GM19099 (cell line): ENCODE results near the gene MRPL36.

Source experiments
- POLR2A ChIP-seq: IDR thresholded peaks from 3 replicates; pipeline ENCODE4 v1.6.1; 2011; ENCODE audit warnings: low read depth; ENCODE audit not compliant: insufficient read length; ENCODE audit errors: extremely low read depth

Gene MRPL36

DNA sequence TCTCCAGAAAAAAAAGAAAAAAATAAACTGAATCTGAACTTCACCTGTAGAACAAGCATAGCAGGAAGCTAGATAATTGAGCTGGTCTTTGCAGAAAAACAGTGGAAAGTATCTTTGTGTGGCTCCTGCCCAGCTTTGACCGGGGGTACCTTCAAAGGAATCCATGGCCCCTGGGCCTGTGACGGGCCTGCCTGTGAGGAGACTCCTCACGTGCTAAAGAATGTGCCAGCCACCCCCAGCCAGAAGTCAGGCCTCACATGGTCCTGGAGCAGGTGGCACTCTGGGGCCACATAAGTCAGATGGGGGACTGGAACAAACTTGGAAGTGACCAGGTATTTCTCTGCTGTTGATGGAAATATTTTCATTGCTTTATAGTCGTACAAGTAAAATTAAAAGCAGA lies 5.7 kb upstream of the MRPL36 start:
- no peak for TF ChIP-seq POLR2A

DNA sequence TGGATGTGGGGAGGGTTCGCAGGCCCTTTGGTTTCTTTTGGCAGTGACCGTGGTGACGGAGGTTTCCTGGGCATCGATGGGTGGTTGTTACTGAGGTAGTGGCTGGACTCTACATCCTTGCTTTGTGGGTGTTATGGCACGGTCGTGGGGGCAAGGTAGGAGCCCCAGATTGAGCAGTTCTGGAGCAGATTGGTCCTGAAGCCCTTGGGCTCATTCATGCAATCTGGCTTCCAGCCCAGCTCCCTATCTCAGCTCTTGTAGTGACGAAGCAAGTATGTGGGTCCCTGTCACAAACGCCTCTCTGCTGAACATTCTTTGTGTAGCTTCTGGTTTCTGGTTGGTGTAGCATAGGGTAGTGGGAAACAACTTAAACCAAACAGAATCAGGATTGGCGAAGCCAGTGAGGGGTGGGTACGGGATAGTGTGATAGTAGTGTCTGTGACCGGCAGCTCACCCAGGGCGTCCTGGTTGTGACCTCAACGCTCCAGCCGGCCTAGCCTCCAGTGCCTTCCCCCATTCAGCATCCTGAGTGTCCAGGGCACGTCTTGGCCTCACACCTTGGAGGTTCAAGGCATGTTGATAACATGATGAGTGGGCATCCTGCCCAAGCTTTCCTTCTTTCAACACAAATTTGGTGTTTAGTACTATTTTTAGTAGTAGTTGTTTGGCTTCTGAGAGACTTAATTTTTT lies 4.5 kb upstream of the MRPL36 start:
- no peak for TF ChIP-seq POLR2A

DNA sequence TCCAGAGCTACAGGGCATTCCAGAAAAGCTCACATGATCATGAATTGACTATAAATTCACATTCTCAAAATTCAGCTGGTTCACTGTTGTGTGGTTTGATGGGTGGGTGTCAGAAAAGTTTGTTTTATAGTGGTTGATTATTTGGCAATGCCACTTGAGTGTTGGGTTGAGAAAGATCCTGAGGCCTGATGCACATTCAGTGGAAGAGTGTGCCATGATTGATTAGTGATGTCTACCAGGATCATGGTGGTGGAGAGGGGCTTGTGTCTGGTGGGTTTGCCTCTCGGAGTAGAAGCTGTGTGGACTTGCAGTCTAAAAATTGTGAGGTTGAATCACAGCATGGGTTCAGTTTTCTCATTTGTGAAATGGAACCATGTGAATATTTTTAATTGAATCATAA lies 3.6 kb upstream of the MRPL36 start:
- no peak for TF ChIP-seq POLR2A

DNA sequence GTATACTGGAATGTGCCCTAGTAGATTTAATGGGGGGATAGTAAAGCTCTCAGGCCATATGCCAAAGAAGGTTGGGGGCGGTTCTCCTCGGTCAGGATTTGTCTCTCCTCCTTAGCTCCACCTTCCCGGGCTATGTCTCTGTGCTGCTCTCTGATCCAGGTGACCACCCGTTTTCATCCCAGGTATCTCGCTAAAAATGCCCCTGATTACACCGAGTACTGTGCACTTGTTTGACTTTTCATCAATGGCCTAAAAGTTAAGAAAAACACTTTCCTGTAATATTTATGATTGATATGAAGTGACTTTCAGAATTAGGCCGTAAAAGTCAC lies 2.3 kb upstream of the MRPL36 start:
- TF ChIP-seq POLR2A: no peak

DNA sequence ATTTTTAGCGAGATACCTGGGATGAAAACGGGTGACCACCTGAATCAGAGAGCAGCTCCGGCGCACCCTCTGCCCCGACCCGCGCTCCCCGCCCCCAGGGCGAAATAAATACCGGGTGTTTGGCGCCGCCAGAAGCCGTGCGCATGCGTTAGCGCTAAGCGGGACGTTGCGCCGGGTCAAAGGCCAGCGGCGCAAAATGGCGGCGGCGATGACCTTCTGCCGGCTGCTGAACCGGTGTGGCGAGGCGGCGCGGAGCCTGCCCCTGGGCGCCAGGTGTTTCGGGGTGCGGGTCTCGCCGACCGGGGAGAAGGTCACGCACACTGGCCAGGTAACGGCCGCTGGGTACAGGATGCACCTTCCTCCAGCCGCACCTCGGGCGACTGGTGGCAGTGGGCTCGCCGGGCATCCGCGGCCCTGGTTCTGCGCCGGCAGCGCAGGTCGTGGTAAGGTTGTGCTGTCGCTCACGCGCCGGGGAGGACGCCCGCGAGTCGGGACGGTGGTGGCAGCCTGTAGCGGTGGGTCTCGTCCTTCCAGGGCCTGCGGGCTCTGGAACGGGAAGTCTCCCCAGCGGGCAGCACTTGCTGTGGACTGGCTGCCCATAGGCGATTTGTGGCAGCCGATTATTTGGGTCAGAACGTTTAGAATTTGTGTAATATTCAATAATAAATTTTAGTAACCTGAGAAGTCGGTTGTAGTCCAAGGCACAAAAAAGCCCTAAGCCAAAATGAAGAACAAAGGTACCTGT lies 1.8 kb upstream of the MRPL36 start, which contains the start of gene NDUFS6:
NDUFS6 (plus strand) TSS at position 186 of the 745 bp plus-strand sequence; CDS start at position 197, 11 bp downstream.
- peak; percentile 81 for TF ChIP-seq POLR2A

DNA sequence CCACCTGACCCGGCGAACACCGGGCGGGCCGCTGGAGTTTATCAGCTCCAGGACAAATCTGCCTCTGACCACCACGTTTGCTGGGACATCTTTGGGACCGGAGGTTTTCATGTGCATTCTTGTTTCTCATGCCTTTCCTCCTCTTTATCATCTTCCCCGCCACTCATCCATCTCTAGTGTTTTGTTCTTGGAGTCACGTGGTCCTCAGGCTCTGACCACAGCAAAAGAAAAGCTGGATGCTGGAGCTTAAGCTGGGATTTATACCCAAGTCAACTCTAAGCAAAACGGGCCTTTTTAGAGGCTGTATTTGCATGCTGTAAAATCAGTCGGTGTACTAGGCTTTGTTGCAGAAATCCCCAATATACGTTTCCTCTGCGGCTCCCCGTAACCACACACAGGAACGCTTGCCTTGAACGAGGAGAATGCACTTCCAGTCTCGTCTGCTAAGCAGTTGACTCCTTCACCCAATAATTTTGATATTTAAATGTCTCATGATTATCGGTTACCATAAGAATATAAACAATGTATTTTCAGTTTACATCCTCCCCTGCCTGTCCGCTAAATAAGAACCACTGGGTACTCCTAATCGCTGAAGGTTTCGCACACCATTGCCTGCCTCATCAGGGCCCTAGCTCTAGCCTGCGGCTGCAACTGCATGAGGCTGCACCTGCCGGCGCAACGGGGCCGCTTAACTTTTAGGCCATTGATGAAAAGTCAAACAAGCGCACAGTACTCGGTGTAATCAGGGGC lies 1.0 kb upstream of the MRPL36 start:
- TF ChIP-seq POLR2A: peak; percentile 7

DNA sequence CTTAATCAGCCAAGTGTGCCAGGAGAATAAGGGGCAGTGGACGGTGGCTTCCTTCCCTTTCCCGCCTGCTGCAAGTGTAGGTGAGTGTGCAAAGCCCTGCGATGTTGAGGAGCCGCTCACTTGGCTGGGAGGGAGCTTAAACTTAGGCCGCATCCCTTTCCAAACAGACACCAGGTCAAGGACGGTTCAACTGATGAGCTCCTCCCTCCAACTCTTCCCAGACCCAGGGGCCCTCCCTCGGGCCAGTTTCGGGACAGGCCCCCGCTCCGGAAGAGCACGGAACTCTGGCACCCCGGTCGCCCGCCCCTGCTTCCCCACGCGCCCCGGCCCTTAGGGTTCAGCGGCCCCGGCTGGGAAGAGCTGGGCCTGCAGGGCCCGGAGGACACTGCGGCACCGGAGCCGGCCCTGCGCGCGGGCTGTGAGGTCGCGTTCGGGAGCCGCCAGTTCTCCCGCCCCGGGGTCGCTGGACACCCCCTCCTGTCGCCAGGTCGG lies 481 bp downstream of the MRPL36 start:
- no peak for TF ChIP-seq POLR2A

DNA sequence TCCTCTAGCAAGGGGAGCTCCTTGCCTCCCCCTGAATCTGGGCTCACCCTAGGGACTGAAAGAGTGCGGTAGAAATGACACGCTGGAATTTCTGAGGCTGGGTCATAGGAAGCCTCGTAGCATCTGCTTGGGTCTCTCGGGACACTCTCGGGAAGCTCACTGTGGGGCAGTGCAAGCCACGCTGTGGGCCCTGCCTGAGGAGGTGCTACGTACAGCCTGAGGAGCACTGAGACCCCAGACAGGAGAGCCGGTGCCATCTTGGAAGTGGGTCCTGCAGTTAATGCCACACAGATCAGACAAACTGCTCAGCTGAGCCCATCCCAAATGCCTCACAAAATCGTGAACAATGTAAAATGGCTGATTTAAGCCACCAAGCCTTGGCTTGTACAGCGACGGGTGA lies 1.8 kb downstream of the MRPL36 start:
- no peak for TF ChIP-seq POLR2A

DNA sequence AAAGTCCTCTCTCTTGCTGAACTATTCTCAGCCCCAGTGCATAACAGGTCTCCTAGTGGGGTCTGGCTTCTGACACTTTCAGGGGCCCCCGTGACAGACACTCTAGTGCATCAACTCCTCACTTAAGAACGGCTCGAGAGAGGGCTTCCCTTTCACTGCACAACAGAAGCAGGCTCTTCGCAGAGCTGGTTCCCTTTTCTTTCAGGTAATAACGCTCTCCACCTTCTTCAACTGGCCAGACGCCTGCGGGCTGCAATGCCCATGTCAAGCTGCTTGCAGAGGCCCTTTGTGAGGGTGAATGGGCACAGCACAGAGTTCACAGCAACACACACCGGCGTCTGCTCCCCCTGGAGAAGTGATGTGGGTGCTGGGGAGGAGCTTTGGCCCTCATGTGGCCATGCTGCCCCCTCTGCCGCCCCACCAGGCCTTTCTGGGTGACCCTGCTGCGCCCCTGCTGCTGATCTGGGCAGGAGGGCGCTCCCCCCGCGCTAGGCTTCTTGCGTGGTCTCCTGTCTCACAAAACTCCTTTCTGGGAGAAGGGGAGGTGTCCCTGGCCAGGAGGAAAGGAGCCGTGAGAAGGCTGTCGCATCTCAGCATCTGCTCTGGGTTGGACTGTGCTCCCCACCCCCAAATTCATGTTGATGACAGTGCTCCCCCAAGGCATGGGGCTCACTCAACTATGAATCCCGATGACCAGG lies 2.4 kb downstream of the MRPL36 start:
- no peak for TF ChIP-seq POLR2A

DNA sequence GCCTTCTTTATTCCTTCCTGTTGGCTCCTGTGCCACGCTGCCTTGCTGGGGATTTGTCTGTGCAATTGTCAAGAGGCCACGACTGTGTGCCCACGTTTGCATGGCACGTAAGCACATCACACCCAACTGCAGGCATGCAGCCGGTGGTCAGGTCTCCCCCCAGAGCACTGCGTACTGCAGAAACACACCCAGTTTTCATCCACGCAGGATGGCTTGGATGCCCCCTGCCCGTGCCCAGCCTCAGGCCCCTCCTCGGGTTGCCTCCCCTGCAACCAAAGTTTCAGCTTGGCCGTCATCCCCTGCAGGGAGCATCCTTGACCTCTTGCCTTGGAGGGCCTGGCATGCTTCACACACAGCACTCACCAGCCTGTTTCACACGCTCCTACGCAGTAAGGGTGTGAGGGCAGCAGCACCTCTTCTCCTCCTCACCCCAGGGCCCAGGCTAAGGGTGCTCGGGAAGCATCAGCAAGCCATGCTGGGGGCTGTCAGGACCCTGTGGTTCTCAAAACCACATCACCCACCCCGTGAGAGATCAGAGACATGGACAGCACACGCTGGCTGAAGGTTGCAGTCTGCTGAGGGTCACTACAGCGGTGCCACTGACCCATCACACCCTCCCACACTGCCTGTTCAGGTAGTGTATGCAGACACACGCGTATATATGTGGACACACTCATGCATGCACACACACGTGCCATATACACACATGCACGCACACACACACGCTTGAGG lies 3.1 kb downstream of the MRPL36 start:
- TF ChIP-seq POLR2A: peak; percentile 29

DNA sequence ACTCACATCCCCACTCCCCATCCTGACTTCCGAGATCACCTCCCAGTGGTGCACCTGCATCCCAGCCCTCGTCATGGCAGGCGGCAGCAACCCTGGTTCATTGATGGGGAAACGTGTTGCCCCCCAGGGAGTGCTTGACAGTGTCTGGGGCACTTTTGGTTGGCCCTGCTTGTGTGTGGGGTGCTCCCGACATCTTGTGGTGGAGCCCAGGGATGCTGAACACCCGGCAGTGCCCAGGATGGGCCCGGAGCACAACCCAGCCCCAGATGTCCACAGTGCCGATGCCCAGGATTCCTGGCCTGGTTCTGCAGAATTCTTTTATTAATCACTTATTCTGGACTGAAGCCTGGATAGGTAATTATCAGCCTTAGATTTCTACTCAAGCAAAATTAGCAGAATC lies 3.7 kb downstream of the MRPL36 start:
- no peak for TF ChIP-seq POLR2A

DNA sequence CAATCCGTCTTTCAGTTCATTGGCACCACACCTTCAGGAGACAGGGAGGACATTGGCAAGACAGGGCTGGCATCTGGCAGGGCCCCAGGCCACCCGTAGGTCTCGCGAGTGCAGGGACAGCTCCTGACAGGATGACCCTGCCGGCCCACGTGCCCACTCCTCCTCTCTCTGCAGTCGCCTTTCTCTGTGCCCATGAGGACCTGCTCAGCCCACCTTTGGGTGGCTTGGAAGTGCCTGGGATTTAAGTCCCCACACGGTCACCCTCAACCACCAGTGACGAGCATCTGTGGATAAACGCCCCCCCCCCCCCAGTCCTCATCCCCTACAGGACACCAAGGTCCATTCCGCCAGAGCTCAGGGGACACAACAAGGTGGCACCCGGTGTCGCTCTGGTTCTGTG lies 4.1 kb downstream of the MRPL36 start:
- TF ChIP-seq POLR2A: no peak

DNA sequence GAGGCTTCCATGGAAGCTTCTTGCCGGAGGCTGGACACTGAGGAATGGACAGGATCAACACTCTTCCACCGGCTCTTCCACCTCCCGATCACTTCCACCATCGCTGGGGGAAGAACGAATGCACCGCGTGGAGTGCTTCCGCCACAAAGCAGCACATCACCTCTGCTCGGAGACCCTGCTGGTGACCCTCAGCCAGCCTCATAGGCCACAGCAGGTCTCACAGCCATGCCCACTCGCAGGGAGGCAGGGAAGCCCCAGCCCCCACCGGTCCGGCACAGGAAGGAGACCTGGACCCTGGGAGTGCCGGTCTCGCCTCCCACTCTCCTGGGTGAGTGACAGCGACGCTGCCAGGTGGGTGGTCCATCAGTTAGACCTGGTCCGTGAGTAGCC lies 4.7 kb downstream of the MRPL36 start:
- no peak for TF ChIP-seq POLR2A
